ENCODE data around the gene SDC4. TPM values are rescaled to one million over a fixed set of nuclear protein-coding genes. Genes with fewer than 3 reads are reported as not detected.

Gene SDC4
- total and polyA plus RNA-seq, 9 of the 15 experiments (the other 6 are each of a cell fraction or from before 2014, with no cell fraction given), result 2.1 to 10.7 (median 6.3) TPM

GRCh38 chr20:45366192-45366591 lies 18.0 kb upstream of the SDC4 start:
- Histone ChIP-seq H3K9me1 (ENCODE audit: control insufficient read depth, insufficient read depth, low read length) (no peaks in the 10 kb centered on the region), H3K4me1 (replicated peaks in 1 of 2; ENCODE audit: control insufficient read depth in 2 of 2, insufficient read depth in 2 of 2, low read length in 2 of 2) (peaks cover 10 to 11% of the 10 kb centered on the region in 2 experiments; a peak in 4 of 5 replicates), H3K27ac (ENCODE audit: extremely low read depth, low read depth, low read length) (no peak overlapping the region), H4K20me1 (replicated peaks; ENCODE audit: control insufficient read depth, insufficient read depth, low read length) (no peaks in the 10 kb centered on the region), H3K4me3 (no peak overlapping the region), H3K9ac (ENCODE audit: insufficient read depth in 1 of 2, low read depth in 2 of 2, low read length in 2 of 2) (no peak overlapping the region), H3K27me3 (ENCODE audit: control insufficient read depth in 2 of 2, insufficient read depth in 2 of 2, low read length in 2 of 2) (no peaks in the 10 kb centered on the region), H3K9me3 (replicated peaks; ENCODE audit: control insufficient read depth, insufficient read depth, low read depth, low read length) (no peaks in the 10 kb centered on the region), H3K36me3 (ENCODE audit: control insufficient read depth, insufficient read depth, low read length) (peaks cover 39% of the 10 kb centered on the region), H3K4me2 (ENCODE audit: insufficient read depth, low read length) (no peak overlapping the region), H3K79me2 (ENCODE audit: control insufficient read depth, insufficient read depth, low read length) (peaks cover 20% of the 10 kb centered on the region), H2AFZ (ENCODE audit: low read depth, low read length) (no peak overlapping the region)
- FAIRE-seq (no peak), DNase-seq (ENCODE audit: extremely low read depth in 1 of 4, low spot score in 3 of 4) (no peak), ATAC-seq (no peak)
- no TSS peak for BruUV-seq (replicated peaks)
- CTCF ChIA-PET (ENCODE audit: low intra/inter-chr PET ratio), result no interaction called here
- 95% methylated on average over 1 of the region's 1 CpG for WGBS (ENCODE audit: insufficient coverage, low coverage, missing lambda C conversion rate)
- POLR2A ChIA-PET, result interaction anchor here (0.7 to 1.1 kb wide), 2 partner anchors 22 to 87 kb away, joined by 3 to 7 read pairs; no protein-coding TSS in a partner anchor
- intact Hi-C loops (cut with micrococcal nuclease), result loop anchor here (10.0 kb wide), 1 partner anchor 609 kb away; the partner anchor contains the start of gene ZNF335
- in situ Hi-C loops (cut with MboI), result loop anchor here (5.0 kb wide), 1 partner anchor 44 kb away; no protein-coding TSS in a partner anchor
- TF ChIP-seq CCNT2 (IDR thresholded peaks at IDR 0.05; ENCODE audit: borderline replicate concordance, extremely low read depth, insufficient read length, low read depth, low read length) (no peak), NR2F6 (CRISPR knock-in tag; IDR thresholded peaks at IDR 0.05) (no peak), MNT (conservative IDR thresholded peaks at IDR 0.05) (no peak), GTF2E2 (tag; IDR thresholded peaks at IDR 0.05) (no peak), ZEB2 (IDR thresholded peaks at IDR 0.05) (no peak), ZBTB2 (IDR thresholded peaks at IDR 0.05) (no peak), E2F6 (IDR thresholded peaks at IDR 0.05; ENCODE audit: borderline replicate concordance in 1 of 2, extremely low read depth in 1 of 2, insufficient read depth in 1 of 2, insufficient read length in 1 of 2, low read depth in 1 of 2, low read length in 1 of 2, poor library complexity in 1 of 2, severe bottlenecking in 1 of 2) (no peak), ZNF639 (CRISPR knock-in tag; conservative IDR thresholded peaks at IDR 0.05 in 1 of 2, IDR thresholded peaks at IDR 0.05 in 1 of 2) (no peak), BCLAF1 (IDR thresholded peaks at IDR 0.05; ENCODE audit: borderline replicate concordance in 1 of 2, control insufficient read depth in 1 of 2, low read depth in 2 of 2, low read length in 1 of 2) (no peak), U2AF2 (optimal IDR thresholded peaks at IDR 0.05; ENCODE audit: low read depth, low read length) (no peak), KDM4B (IDR thresholded peaks at IDR 0.05; ENCODE audit: borderline replicate concordance in 2 of 2, low read depth in 1 of 2) (no peak)

Data from K562 (cell line).